ENCODE measurements around the gene ARHGEF16. TPM values are rescaled to one million over a fixed set of nuclear protein-coding genes. Genes with fewer than 3 reads are reported as not detected.

The ARHGEF16 gene
- total and polyA plus RNA-seq, 5 donors: 0.28 to 2.5 (median 1.6) TPM

DNA sequence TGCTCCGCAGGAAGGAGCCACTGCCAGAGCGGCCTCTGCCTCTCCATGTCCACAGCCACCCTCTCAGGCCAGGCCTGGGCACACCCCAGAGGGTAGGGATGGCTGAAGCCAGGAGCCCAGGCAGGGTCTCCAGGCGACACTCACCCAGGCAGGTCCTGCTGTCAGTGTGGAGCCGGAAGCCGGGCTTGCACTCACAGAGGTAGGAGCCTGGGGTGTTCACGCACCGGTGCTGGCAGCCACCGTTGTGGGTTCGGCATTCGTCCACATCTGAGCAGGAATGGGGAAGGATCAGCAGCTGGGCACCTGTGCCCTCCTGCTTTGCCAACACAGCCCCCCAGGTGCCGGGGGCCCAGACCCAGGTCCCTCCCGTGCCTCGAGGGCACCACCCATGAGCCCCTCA lies 69.5 kb downstream of the ARHGEF16 start:
- DNase-seq: no peak
- no peak for ATAC-seq
- Histone ChIP-seq H3K4me1 (ENCODE audit: control insufficient read depth, insufficient read depth, low read length) (no peaks in the 10 kb centered on the region), H3K9me3 (ENCODE audit: control insufficient read depth, low read length) (no peaks in the 10 kb centered on the region), H3K27me3 (ENCODE audit: control insufficient read depth, insufficient read depth) (no peaks in the 10 kb centered on the region), H3K27ac (ENCODE audit: low read length) (no peak overlapping the region), H3K4me3 (ENCODE audit: low read length) (no peak overlapping the region)
- WGBS: 96% methylated on average over 13 of the region's 13 CpGs
- intact Hi-C loops (cut with DNase I): no loop called here

DNA sequence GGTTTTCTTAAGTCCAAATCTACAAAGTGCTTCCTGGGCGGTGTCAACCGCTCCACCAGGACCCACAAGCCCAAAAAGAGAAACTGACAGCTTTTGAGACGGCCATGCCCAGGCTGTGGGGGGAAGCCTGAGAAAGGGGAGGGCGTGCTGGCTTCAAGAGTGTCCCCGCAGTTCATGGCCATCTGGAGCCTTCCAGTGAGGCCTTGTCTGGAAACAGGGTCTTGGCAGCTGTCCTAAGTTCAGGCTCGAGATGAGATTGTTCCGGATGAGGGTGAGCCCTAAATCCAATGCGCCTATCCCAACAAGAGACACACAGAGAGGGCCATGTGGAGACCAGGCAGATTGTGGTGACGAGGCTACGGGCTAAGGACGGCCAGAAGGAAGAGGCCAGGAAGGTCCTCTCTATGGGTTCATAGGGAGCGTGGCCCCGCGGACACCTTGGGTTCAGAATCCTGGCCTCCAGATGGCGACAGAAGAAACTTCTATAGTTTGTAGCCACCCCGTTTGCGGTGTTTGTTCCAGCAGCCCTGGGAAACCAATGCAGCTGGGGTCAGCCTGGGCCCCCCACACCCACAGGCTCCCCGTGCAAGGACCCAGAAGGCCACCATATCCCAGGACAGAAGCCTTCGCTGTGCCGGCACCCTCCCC lies 70.2 kb downstream of the ARHGEF16 start:
- H3K9me3 ChIP-seq (ENCODE audit: control insufficient read depth, low read length): no peaks in the 10 kb centered on the region
- H3K4me1 ChIP-seq (ENCODE audit: control insufficient read depth, insufficient read depth, low read length): no peaks in the 10 kb centered on the region
- no peaks in the 10 kb centered on the region for H3K27me3 ChIP-seq (ENCODE audit: control insufficient read depth, insufficient read depth)
- ATAC-seq (no peak), DNase-seq (no peak)
- H3K4me3 ChIP-seq (ENCODE audit: low read length): no peak overlapping the region
- no peak overlapping the region for H3K27ac ChIP-seq (ENCODE audit: low read length)
- WGBS: 86% methylated on average over 20 of the region's 20 CpGs
- intact Hi-C loops (cut with DNase I): no loop called here

DNA sequence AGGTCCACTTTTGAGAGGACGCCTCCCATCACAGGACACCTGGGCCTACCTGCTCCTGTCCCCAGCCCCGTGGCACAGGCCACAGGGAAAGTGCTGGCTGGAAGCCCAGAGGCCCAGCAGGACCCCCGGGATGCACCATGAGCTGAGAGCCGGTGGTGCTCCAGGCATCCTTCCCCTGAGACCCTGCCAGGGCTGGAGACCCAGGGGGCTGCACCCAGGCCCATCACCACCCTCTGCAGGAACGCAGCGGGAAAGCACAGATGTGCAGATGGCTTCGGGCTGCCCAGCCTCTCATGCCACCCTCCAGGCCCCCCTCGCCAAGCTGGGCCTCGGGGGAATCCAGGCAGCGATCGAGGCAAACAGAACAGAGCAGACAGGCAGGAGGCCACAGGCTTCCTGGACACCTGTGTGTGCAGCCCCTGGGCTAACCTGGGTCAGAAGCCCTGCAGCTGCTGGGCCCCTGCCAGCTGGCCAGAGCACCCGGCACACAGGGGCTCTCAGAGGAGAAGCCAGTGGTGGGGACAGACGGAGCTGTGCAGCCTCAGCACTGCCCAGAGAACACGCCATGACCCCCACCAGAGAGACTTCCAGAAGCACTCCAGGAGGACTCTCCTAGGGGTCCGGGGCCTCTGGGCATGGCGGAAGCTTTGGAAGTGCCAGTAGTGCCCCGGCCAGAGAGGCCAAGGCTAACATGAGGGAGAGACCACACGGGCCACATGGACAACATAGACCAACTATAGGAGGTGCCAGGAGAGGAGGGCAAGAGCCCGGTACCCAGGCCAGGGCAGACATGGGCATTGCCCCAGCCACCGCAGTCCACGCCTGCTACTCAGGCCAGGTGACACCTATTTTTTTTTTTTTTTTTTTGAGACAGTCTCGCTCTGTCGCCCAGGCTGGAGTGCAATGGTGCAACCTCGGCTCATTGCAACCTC lies 71.4 kb downstream of the ARHGEF16 start:
- WGBS: 85% methylated on average over 23 of the region's 24 CpGs

DNA sequence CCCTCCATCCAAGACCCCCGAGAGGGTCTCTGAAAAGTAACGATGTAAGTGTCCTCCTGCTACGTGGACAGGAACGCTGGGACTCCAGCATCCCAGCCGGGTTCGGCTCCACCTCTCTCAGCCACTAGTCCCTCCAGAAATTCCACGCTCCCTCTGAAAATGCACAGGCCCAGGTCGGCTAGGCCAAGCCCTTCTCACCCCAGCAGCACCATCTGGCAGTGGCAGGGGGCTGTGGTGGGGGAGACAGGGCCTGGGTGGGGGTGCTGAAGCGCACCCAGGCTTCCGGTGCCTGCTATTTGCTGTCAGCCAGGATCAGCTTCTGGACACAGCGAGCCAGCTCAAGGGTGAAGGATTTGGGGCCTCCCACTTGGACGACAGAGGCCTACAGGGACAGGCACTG lies 73.3 kb downstream of the ARHGEF16 start:
- DNase-seq: no peak
- H3K27ac ChIP-seq (ENCODE audit: low read length): no peak overlapping the region
- no peak for ATAC-seq
- no peaks in the 10 kb centered on the region for H3K27me3 ChIP-seq (ENCODE audit: control insufficient read depth, insufficient read depth)
- H3K4me1 ChIP-seq (ENCODE audit: control insufficient read depth, insufficient read depth, low read length): peaks cover 2% of the 10 kb centered on the region
- 75% methylated on average over 12 of the region's 12 CpGs for WGBS
- no peaks in the 10 kb centered on the region for H3K9me3 ChIP-seq (ENCODE audit: control insufficient read depth, low read length)
- intact Hi-C loops (cut with DNase I): no loop called here
- H3K4me3 ChIP-seq (ENCODE audit: low read length): no peak overlapping the region

More for the DNA sequence above, 71.4 kb downstream of the ARHGEF16 start:
- ATAC-seq: no peak
- Histone ChIP-seq H3K4me3 (ENCODE audit: low read length) (no peak overlapping the region), H3K27ac (ENCODE audit: low read length) (no peak overlapping the region), H3K27me3 (ENCODE audit: control insufficient read depth, insufficient read depth) (no peaks in the 10 kb centered on the region), H3K9me3 (ENCODE audit: control insufficient read depth, low read length) (no peaks in the 10 kb centered on the region), H3K4me1 (ENCODE audit: control insufficient read depth, insufficient read depth, low read length) (peaks cover 2% of the 10 kb centered on the region)
- DNase-seq: no peak
- intact Hi-C loops (cut with DNase I): no loop called here

DNA sequence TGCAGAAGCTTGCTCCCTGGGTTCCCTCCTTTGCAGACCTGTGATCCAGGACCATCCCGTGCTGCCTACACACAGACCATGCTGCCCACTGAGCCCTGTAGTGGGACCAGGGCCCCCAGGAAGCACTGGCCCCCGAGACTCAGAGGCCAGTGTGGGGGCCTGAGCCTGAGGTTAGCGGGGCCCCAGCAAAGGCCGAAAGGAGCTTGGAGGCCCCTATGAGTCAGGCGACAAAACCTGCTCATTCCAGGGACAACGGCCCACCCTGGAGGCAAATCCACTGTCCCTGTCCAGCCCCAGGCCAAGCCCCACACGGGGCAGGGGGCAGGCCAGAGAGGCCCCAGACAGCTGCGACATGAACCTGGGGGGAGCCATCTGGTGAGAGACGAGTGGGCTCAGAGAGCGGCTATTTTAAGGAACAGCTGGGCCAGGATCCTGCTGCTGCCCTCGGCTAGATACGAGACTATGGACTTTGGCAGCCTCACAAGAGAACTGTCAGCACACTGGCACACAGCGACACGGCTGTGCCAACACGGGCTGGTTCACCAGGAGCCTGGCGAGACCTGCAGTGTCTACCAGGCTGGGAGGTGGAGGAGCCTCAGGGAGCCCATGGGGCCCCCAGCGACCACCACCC lies 74.7 kb downstream of the ARHGEF16 start:
- DNase-seq (peak; percentile 72 to 87 (median 84)), ATAC-seq (peak; percentile 52 to 61)
- H3K27ac ChIP-seq (ENCODE audit: low read length): no peak overlapping the region
- peaks cover 2% of the 10 kb centered on the region for H3K4me1 ChIP-seq (ENCODE audit: control insufficient read depth, insufficient read depth, low read length)
- H3K9me3 ChIP-seq (ENCODE audit: control insufficient read depth, low read length): no peaks in the 10 kb centered on the region
- 50% methylated on average over 17 of the region's 17 CpGs for WGBS
- no peaks in the 10 kb centered on the region for H3K27me3 ChIP-seq (ENCODE audit: control insufficient read depth, insufficient read depth)
- intact Hi-C loops (cut with DNase I): no loop called here
- no peak overlapping the region for H3K4me3 ChIP-seq (ENCODE audit: low read length)

DNA sequence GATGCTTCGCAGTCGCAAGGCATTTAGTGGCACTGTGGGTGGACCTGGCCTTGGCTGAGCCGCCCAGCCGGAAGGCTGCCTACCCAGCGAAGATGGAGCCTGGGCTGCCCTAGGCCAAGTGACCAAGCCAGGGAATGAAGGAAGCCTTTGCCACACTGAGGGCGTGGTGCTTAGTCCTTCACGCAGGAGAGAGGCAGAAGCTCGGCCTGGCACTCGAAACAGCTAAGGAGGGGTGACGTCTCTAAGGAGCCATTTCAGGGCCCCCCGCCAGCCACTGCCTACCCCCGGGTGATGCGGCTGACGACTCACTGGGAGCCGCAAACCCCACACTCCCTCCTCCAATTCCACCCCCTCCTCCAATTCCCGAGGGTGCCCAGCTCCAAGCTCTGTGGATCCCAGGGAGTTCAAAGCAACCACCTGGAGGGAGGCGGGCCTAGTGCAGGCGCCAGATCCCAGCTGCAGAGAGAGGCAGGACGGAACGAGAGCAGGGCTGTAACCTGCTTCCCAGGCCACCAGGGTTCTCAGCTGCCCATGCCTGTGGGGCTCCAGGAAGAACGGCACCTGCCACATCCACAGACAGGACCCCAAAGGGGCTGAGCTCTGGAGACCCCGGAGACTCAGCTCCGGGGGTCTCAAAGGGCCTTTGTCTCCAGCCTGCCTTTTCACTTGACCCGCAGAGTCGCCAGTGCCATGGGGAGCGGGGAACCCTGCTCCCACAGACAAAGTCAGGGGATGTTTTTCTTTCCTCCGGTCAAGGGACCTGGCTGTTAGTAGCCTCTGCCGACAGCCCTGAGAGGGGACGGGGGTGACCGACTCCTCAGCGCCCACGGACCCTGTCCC lies 75.8 kb downstream of the ARHGEF16 start:
- peak overlapping the region; percentile 74 for H3K4me3 ChIP-seq (ENCODE audit: low read length)
- no peak overlapping the region for H3K27ac ChIP-seq (ENCODE audit: low read length)
- peaks cover 2% of the 10 kb centered on the region for H3K4me1 ChIP-seq (ENCODE audit: control insufficient read depth, insufficient read depth, low read length)
- 35% methylated on average over 32 of the region's 32 CpGs for WGBS
- H3K27me3 ChIP-seq (ENCODE audit: control insufficient read depth, insufficient read depth): no peaks in the 10 kb centered on the region
- intact Hi-C loops (cut with DNase I): no loop called here
- ATAC-seq (peak in 1 of 2 donors; percentile 4), DNase-seq (no peak)
- no peaks in the 10 kb centered on the region for H3K9me3 ChIP-seq (ENCODE audit: control insufficient read depth, low read length)

Other genes starting within 250 kb of the ARHGEF16 start
- 10 to 100 TPM in 3 of 4 donors, 1 to 10 TPM in 1; 7.0 to 18.7 (median 13.9) TPM for gene MEGF6, start 156.8 kb downstream of the ARHGEF16 start, total RNA-seq
- gene MEGF6, start 156.8 kb downstream of the ARHGEF16 start, polyA plus RNA-seq: 7.2 TPM
- 10 to 100 TPM; 46.3 to 51.4 (median 46.6) TPM for gene TPRG1L, start 170.3 kb downstream of the ARHGEF16 start, total RNA-seq
- gene TPRG1L, start 170.3 kb downstream of the ARHGEF16 start, polyA plus RNA-seq: 35.8 TPM
- 10 to 100 TPM in 3 of 4 donors, 1 to 10 TPM in 1; 8.7 to 13.9 (median 12.2) TPM for gene WRAP73, start 195.4 kb downstream of the ARHGEF16 start, total RNA-seq
- gene WRAP73, start 195.4 kb downstream of the ARHGEF16 start, polyA plus RNA-seq: 12.9 TPM
- gene TP73, start 197.9 kb downstream of the ARHGEF16 start, total RNA-seq: under 1 TPM in 1 of 4 donors, not detected in 3; 0.18 TPM
- 0.07 TPM for gene TP73, start 197.9 kb downstream of the ARHGEF16 start, polyA plus RNA-seq

All from right cardiac atrium (tissue), 5 donors.